HepG2 (cell line): ENCODE data around the gene XXYLT1. TPM values are rescaled to one million over a fixed set of nuclear protein-coding genes. Genes with fewer than 3 reads are reported as not detected.

Experiments
- GABPB1 ChIP-seq: IDR thresholded peaks from 2 replicates; pipeline ENCODE4 v1.6.1; 2016; ENCODE audit warnings: mild to moderate bottlenecking, missing genetic modification reagents, moderate library complexity, missing compliant biosample characterization
- GLI4 ChIP-seq: sonication (generic); formaldehyde crosslinking; IDR thresholded peaks from 2 replicates; pipeline ENCODE4 v1.5.1; 2020; ENCODE audit warnings: missing genetic modification reagents, mild to moderate bottlenecking, moderate library complexity, borderline replicate concordance
- ZNF24 ChIP-seq: fragments of 450-650 bp; IDR thresholded peaks from 2 replicates; pipeline ENCODE4 v1.6.1; 2017; ENCODE audit warnings: antibody characterized with exemption, mild to moderate bottlenecking
- ZNF34 ChIP-seq: sonication (generic); formaldehyde crosslinking; IDR thresholded peaks from 2 replicates; pipeline ENCODE4 v1.4.0; 2020; ENCODE audit warnings: mild to moderate bottlenecking, missing genetic modification reagents, borderline replicate concordance
- polyA plus RNA-seq, 8 experiments: library from polyadenylated mRNA; depleted of rRNA in 3 of 8; stranded (reverse) in 7 of 8; unstranded in 1 of 8; fragments of >200 nt; fragmentation: Illumina TruSeq in 4 of 8; extraction: Trizol in 4 of 8; gene quantifications; 2 replicates each; pipeline versions ENCODE4 v1.2.1 to v1.2.3, GENCODE V29; 2011 to 2016; ENCODE audit warnings: low read depth in 4 of 8, missing spikeins in 1 of 8, mixed read lengths in 1 of 8; ENCODE audit not compliant: insufficient read depth in 1 of 8
- total RNA-seq, 5 experiments: library from RNA; depleted of rRNA; stranded (reverse); fragments of >200 nt; fragmentation: Illumina TruSeq; extraction: Trizol; gene quantifications; 2 replicates each; pipeline ENCODE4 v1.2.3, GENCODE V29; 2016; ENCODE audit warnings: low read depth in 1 of 5
- TF ChIP-seq, protein P1 (sequence below): sonication (generic); formaldehyde crosslinking; IDR thresholded peaks from 2 replicates; pipeline ENCODE4 v1.8.0; 2022; ENCODE audit warnings: mild to moderate bottlenecking, missing genetic modification reagents, moderate library complexity
- TF ChIP-seq, protein P2 (sequence below): sonication (generic); formaldehyde crosslinking; IDR thresholded peaks from 2 replicates; pipeline ENCODE4 v1.5.0; 2020; ENCODE audit warnings: mild to moderate bottlenecking, missing genetic modification reagents, borderline replicate concordance
- TF ChIP-seq, protein P3 (sequence below): sonication (generic); formaldehyde crosslinking; IDR thresholded peaks from 2 replicates; pipeline ENCODE4 v1.4.0; 2020; ENCODE audit warnings: missing genetic modification reagents, borderline replicate concordance
- TF ChIP-seq, protein P4 (sequence below): sonication (generic); formaldehyde crosslinking; IDR thresholded peaks from 2 replicates; pipeline ENCODE4 v1.4.0; 2020; ENCODE audit warnings: missing genetic modification reagents, borderline replicate concordance

Gene XXYLT1
- total and polyA plus RNA-seq, 2 of the 13 experiments (the other 11 are each of a cell fraction or from before 2014, with no cell fraction given): 17.7 to 19.0 TPM

DNA sequence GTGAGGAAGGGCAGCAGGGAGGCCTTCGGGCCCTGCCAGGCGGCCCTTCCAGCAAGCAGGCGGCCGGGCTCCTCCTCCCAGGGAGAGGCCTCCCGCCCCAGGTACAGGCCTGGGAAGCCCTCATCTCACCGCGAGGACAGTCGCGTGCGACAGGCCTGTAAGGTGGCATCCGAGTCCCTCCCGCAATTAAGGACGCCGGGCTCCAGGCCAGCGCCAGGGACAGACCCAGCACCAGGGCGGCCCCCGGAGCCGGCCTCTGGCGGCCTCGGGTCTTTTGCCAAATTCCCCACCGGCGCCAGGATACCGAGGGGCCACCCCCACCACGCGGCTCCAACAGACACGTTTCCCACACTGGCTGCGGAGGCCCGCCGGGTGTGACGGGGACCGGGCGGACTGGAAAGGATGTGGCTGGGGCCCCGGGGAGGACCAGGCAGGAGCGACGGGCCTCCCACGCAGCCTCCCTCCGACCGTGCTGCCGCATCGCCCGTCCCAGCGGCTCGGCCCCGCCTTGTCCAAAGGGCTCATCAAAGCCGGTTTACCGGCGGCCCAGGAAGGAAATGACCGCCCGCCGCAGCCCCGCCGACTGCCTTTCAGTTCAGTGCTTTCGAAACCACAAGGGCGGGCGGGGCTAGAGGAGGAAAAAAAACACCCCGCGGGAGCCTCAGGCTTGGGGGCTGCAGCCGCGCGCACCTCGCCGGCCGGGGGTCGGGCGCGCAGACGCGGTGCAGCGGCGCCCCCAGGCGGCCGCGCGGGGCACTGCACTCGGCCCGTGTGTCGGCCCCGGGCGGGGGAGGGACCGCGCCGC is 11.3 kb downstream of the XXYLT1 start (continued):
- peak; percentile 84; the same call in 1 of the 2 replicates for TF ChIP-seq ZNF34 (CRISPR knock-in tag)
- TF ChIP-seq GABPB1 (CRISPR knock-in tag): peak; percentile 84; the same call in 1 of the 2 replicates
- peak; percentile 94; the same call in 1 of the 2 replicates for TF ChIP-seq GLI4 (CRISPR knock-in tag)
- TF ChIP-seq, protein P1, sequence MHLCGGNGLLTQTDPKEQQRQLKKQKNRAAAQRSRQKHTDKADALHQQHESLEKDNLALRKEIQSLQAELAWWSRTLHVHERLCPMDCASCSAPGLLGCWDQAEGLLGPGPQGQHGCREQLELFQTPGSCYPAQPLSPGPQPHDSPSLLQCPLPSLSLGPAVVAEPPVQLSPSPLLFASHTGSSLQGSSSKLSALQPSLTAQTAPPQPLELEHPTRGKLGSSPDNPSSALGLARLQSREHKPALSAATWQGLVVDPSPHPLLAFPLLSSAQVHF: no peak; the same call in 1 of the 2 replicates
- TF ChIP-seq ZNF24: no peak
- TF ChIP-seq, protein P2, sequence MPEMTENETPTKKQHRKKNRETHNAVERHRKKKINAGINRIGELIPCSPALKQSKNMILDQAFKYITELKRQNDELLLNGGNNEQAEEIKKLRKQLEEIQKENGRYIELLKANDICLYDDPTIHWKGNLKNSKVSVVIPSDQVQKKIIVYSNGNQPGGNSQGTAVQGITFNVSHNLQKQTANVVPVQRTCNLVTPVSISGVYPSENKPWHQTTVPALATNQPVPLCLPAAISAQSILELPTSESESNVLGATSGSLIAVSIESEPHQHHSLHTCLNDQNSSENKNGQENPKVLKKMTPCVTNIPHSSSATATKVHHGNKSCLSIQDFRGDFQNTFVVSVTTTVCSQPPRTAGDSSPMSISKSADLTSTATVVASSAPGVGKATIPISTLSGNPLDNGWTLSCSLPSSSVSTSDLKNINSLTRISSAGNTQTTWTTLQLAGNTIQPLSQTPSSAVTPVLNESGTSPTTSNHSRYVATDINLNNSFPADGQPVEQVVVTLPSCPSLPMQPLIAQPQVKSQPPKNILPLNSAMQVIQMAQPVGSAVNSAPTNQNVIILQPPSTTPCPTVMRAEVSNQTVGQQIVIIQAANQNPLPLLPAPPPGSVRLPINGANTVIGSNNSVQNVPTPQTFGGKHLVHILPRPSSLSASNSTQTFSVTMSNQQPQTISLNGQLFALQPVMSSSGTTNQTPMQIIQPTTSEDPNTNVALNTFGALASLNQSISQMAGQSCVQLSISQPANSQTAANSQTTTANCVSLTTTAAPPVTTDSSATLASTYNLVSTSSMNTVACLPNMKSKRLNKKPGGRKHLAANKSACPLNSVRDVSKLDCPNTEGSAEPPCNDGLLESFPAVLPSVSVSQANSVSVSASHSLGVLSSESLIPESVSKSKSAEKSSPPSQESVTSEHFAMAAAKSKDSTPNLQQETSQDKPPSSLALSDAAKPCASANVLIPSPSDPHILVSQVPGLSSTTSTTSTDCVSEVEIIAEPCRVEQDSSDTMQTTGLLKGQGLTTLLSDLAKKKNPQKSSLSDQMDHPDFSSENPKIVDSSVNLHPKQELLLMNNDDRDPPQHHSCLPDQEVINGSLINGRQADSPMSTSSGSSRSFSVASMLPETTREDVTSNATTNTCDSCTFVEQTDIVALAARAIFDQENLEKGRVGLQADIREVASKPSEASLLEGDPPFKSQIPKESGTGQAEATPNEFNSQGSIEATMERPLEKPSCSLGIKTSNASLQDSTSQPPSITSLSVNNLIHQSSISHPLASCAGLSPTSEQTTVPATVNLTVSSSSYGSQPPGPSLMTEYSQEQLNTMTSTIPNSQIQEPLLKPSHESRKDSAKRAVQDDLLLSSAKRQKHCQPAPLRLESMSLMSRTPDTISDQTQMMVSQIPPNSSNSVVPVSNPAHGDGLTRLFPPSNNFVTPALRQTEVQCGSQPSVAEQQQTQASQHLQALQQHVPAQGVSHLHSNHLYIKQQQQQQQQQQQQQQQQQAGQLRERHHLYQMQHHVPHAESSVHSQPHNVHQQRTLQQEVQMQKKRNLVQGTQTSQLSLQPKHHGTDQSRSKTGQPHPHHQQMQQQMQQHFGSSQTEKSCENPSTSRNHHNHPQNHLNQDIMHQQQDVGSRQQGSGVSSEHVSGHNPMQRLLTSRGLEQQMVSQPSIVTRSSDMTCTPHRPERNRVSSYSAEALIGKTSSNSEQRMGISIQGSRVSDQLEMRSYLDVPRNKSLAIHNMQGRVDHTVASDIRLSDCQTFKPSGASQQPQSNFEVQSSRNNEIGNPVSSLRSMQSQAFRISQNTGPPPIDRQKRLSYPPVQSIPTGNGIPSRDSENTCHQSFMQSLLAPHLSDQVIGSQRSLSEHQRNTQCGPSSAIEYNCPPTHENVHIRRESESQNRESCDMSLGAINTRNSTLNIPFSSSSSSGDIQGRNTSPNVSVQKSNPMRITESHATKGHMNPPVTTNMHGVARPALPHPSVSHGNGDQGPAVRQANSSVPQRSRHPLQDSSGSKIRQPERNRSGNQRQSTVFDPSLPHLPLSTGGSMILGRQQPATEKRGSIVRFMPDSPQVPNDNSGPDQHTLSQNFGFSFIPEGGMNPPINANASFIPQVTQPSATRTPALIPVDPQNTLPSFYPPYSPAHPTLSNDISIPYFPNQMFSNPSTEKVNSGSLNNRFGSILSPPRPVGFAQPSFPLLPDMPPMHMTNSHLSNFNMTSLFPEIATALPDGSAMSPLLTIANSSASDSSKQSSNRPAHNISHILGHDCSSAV (CRISPR knock-in tag): no peak
- TF ChIP-seq, protein P3, sequence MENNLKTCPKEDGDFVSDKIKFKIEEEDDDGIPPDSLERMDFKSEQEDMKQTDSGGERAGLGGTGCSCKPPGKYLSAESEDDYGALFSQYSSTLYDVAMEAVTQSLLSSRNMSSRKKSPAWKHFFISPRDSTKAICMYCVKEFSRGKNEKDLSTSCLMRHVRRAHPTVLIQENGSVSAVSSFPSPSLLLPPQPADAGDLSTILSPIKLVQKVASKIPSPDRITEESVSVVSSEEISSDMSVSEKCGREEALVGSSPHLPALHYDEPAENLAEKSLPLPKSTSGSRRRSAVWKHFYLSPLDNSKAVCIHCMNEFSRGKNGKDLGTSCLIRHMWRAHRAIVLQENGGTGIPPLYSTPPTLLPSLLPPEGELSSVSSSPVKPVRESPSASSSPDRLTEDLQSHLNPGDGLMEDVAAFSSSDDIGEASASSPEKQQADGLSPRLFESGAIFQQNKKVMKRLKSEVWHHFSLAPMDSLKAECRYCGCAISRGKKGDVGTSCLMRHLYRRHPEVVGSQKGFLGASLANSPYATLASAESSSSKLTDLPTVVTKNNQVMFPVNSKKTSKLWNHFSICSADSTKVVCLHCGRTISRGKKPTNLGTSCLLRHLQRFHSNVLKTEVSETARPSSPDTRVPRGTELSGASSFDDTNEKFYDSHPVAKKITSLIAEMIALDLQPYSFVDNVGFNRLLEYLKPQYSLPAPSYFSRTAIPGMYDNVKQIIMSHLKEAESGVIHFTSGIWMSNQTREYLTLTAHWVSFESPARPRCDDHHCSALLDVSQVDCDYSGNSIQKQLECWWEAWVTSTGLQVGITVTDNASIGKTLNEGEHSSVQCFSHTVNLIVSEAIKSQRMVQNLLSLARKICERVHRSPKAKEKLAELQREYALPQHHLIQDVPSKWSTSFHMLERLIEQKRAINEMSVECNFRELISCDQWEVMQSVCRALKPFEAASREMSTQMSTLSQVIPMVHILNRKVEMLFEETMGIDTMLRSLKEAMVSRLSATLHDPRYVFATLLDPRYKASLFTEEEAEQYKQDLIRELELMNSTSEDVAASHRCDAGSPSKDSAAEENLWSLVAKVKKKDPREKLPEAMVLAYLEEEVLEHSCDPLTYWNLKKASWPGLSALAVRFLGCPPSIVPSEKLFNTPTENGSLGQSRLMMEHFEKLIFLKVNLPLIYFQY: peak; percentile 74; the same call in 1 of the 2 replicates
- TF ChIP-seq, protein P4, sequence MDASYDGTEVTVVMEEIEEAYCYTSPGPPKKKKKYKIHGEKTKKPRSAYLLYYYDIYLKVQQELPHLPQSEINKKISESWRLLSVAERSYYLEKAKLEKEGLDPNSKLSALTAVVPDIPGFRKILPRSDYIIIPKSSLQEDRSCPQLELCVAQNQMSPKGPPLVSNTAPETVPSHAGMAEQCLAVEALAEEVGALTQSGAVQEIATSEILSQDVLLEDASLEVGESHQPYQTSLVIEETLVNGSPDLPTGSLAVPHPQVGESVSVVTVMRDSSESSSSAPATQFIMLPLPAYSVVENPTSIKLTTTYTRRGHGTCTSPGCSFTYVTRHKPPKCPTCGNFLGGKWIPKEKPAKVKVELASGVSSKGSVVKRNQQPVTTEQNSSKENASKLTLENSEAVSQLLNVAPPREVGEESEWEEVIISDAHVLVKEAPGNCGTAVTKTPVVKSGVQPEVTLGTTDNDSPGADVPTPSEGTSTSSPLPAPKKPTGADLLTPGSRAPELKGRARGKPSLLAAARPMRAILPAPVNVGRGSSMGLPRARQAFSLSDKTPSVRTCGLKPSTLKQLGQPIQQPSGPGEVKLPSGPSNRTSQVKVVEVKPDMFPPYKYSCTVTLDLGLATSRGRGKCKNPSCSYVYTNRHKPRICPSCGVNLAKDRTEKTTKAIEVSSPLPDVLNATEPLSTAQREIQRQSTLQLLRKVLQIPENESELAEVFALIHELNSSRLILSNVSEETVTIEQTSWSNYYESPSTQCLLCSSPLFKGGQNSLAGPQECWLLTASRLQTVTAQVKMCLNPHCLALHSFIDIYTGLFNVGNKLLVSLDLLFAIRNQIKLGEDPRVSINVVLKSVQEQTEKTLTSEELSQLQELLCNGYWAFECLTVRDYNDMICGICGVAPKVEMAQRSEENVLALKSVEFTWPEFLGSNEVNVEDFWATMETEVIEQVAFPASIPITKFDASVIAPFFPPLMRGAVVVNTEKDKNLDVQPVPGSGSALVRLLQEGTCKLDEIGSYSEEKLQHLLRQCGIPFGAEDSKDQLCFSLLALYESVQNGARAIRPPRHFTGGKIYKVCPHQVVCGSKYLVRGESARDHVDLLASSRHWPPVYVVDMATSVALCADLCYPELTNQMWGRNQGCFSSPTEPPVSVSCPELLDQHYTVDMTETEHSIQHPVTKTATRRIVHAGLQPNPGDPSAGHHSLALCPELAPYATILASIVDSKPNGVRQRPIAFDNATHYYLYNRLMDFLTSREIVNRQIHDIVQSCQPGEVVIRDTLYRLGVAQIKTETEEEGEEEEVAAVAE (CRISPR knock-in tag): peak; percentile 55; the same call in 1 of the 2 replicates
